NCI-H2107 treated with DMSO at 0.1 percent for 48 hours (cell line): ENCODE data around the gene HIF1AN.

Experiments
- DNase-seq: peaks from one replicate; lab custom pipeline; 2025; ENCODE audit not compliant: unreplicated experiment; lab: John Stamatoyannopoulos, UW

HIF1AN gene

DNA sequence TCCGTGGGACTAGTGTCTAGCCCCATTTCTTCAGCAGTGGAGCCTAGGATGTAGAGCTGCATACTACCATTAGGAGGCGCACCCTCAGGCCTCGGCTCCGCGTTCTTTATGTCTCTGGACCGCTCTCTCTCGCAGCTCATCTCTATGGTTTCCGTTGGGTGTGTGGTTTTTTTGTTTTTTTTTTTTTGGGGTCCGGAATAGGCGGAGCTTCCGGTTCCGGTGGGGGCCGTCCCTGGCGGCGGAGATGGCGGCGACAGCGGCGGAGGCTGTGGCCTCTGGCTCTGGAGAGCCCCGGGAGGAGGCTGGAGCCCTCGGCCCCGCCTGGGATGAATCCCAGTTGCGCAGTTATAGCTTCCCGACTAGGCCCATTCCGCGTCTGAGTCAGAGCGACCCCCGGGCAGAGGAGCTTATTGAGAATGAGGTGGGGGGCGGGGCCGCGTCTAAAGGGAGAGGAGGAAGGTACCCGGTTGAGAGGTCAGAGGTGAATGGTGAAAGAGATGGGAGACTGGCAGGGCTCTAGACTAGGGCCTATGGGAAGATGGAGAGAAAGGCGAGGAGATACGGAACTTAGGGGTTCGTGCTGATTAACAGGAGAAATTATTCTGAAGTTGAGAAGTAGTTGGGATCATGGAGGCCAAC is at the start of gene HIF1AN:
Gene HIF1AN, plus strand, starts transcription at position 229 of the 639 bp plus-strand sequence. Its CDS starts 16 bp downstream, at position 245.
- peak; percentile 92 for DNase-seq

DNA sequence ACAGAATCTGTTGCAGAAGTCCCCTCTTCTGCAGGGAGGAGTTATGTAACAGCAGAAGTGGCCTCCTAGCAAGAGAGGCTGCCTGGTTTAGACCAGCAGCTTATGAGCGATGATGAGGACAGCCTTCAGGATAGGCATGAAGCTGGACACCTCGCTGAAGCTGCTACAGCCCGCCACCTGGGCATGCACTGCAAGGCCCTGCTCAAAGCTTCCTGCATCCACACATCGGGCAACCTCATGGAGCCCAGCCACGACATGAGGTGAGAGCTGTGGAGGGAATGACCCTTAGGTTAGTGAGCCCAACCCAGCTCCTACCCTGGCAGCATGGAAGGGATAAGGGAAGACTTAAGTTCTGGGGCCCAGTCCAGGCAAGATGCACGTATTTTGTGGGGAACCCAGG is 48.2 kb upstream of the HIF1AN start:
- DNase-seq: no peak

DNA sequence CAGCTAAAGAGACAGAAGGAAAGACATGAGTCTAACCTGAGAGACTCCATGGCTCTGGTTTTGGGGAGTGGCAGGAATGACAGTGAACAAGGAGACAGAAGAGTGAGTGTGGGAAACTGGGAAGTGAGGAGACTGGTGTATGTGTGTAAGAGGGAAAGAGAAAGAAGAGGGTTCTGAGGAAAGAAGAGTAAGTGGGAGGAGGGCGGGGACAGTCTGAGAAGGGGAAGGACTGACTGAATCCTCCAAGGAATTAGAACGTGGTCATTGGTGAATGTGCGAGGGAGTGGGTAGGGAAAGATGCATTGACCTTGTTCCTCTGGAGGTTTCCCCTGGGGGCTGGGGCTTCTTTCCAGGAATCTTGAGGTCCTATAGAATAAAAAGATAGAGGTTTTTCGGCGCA is 46.3 kb upstream of the HIF1AN start:
- DNase-seq: no peak

DNA sequence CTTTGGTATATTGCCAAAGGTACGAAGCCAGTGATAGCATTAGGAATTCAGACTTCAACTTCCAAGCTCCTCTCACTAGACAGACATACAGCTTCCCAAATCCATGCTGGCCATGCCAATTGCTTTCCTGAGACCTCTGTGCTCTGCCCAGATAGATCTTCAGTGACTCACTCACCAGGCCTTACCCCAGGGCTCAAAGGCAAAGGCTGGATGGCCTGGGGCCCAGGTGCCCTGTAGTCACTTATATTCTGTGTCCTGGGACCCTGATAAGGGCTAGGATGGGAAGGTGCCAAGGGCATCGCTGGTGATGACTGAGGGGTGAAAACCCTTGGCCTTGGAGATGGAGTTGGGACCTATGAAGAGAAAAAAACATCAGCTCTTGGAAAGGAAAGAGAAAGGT is 45.2 kb upstream of the HIF1AN start:
- DNase-seq: no peak

DNA sequence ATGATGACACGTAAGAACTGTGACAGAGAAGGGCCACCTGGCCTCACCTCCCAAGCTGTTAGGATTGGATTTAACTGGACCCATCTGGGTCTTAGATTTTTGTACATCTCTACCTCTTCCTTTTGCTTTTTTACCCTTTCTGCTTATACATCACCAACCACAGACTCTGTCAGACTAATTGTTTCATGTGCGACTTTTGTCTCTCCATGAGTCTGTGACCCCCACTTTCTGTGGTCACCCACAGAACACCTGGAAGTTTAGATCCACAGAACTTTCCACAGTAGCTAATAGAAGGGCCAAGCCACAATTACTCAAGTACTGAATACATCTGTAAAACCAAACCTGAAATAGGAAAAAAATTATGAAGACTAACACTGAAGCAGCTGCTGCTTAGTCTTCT is 39.2 kb upstream of the HIF1AN start:
- DNase-seq: no peak

DNA sequence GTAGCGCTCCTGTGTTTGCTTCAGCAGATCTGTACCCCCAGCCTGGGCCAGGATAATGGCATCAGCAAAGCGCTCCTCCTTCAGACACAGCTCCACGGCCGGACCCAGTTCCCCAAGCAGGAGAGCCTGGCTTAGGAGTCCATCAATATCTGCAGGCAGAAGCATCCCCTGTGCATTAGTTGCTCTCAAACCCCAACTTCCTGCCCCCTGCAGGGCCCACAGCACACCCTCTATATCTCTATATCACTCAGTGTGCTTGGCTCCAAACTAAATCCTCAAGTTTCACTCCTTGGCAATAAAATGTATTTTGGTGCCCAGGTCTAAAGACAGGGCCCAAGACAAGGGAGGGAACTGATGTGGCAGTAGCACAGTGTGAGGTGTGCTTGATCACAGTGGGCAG is 37.7 kb upstream of the HIF1AN start:
- no peak for DNase-seq

- DNase-seq: no peak
Observed at GRCh38 chr10:100501423-100501822, 34.3 kb upstream of the HIF1AN start.

DNA sequence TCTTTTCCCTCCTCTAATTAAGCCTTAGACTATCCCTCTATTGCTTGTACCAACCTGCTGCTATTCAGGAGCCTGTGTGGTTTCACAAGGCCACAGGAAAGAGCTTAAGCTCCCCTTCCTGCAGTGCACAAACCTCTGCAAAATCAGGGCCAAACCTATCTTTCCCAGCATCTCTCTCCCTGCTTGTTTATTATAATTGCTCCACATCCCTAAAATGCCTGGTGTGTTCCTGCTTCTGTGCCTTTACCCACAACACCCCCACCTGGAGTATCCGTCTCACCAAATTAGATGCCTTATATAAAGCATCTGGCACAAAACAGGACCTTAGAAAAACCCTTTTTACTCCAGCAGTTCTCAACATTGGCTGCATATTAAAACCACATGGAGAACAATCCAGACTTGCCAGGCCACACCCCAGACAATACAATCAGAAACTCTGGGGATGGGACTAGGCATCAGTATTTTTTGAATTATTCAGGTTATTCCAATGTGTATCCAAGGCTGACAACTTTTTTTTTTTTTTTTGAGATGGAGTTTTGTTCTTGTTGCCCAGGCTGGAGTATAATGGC is 32.7 kb upstream of the HIF1AN start:
- no peak for DNase-seq

GRCh38 chr10:100504096-100504495 is 31.6 kb upstream of the HIF1AN start:
- DNase-seq: no peak

- no peak for DNase-seq
Observed at GRCh38 chr10:100505164-100505563, 30.6 kb upstream of the HIF1AN start.

DNA sequence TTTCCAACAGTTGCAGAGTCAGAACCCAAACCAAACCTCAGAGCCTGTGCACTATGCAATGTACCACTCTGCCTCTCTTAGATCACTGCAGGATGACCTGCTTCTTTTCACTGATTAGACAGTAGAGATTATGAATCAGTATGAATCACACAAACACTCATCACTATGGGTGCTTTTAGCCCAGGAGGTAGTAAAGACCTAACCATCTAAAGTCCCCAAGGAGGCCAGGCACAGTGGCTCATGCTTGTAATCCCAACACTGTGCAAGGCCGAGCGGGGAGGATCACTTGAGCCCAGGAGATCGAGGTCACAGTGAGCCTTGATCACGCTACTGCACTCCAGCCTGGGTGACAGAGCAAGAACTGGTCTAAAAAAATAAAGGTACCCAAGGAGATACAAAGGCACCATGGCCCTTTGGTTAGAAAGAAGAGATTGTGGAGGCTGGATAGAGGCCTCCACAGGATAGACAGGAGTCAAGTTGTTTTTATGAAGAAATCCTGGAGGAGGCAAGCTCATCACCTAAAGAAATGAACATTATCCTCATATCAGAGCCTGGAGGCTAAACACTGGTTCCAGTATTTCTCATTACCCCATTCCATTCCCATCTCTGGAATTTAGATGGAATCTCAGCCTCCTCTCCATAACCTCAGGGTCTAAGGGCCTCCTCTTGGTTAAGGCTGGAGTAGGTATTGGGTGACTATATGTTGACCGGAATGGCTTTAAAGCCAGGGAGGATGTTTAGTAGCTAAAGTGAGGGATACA is 29.0 kb upstream of the HIF1AN start:
- no peak for DNase-seq

GRCh38 chr10:100507357-100507732 is 28.4 kb upstream of the HIF1AN start:
- DNase-seq: no peak

DNA sequence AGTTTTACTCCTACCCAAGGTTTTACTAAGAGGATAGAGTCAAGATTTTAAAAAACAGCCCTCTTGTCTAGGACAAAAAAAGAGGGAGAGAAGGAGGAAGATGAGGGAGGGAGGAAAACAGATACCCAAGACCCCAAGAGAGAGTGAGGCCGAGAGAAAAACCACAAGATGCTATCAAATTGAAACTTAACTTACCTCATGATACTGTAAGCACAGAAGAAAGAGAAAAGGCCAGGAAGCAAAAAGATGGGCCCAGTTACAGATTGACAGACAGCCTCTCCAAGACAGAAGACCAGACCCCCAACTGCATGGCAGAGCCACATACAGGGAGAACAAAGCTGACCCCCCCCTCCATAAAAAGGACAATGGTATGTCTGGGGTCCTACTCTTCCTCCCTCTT is 27.5 kb upstream of the HIF1AN start:
- no peak for DNase-seq

DNA sequence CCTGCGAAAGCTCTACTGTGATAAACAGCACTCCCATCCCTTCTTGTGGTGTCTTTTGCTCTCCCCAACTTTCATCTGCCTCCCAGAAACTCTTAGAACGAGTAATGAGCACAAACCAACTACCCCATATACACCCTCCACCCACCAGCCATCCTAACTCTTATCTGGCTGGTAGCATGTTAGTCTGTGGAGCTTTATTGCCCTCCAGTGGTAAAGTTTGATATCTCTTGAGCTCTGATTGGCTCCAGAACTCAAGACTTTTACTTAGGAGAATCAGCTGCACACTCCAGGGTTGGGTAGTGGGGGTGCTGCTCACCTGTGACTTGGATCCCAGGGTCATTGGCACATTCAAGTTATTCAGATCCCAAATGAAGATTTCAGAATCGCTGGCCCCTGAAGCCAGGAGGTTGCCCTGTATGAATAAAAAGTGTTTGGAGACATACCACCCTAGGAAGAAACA is 27.0 kb upstream of the HIF1AN start:
- DNase-seq: no peak

- no peak for DNase-seq
Observed at GRCh38 chr10:100509241-100509840, 26.4 kb upstream of the HIF1AN start.

- DNase-seq: peak; percentile 76
Observed at GRCh38 chr10:100510533-100511308, 25.0 kb upstream of the HIF1AN start.

DNA sequence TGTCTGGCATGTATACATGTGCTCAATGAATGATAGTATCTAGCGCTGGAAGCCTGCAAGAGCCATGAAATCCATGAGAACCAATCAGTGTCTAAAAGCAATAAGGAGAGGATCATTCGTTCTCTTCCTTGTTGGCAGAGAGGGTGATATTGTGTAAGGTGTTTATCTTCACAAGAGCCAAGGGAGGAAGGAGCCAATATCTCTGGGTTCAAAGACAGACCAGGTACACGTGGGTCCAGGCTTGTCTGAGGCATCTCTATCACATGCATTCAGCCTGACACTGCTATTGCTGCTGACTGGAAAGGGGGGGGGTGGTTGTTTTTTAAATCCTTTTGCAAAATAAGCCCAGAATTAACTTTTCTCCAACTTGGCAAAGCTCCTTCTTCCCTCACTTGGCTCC is 20.1 kb upstream of the HIF1AN start:
- DNase-seq: no peak

GRCh38 chr10:100516847-100517246 is 18.9 kb upstream of the HIF1AN start:
- no peak for DNase-seq

DNA sequence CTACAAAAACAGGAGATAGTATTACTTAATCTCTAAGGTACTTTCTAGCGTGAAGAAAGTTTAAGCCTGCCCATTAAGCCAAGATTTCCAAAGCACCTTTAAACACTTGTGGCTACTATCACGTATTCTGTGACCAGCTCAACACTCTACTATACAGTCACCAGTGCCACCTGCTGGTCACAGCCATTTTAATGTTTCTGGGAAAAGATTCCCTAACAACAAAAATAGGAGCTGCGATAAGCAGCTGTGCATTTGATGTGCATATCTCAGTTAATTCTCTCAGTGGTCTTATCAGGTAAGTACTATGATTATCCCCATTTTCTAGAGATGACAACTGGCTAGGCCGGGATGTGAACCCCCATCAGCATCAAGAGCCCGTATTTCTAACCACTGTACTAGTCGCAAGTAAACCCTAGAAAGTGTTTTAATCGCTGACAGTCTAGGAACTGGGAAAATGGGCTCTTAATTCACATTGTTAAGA is 16.9 kb upstream of the HIF1AN start:
- peak; percentile 54 for DNase-seq

- no peak for DNase-seq
Observed at GRCh38 chr10:100519311-100520051, 16.3 kb upstream of the HIF1AN start, which contains the start of gene SEC31B. SEC31B (minus strand) TSS chr10:100519861; CDS start chr10:100516952, 2,909 bp downstream.
